Activated B cell treated with CpG ODN at 0.5 μM for 24 hours (primary cell): Measurements from ENCODE around the gene PTH2. TPM values are rescaled to one million over a fixed set of nuclear protein-coding genes. Genes with fewer than 3 reads are reported as not detected.

ENCODE experiments used
- ATAC-seq: fragments of 200-7000 bp; cut with Tn5 transposase; one replicate; pipeline ENCODE4 v1.10.0; 2021; ENCODE audit warnings: low read depth, mild to moderate bottlenecking, moderate library complexity
- CTCF ChIA-PET: fragments of 350-600 bp; sonication (Branson Sonifier 250); formaldehyde crosslinking; loops from one replicate; lab custom pipeline; 2021; ENCODE audit warnings: antibody characterized with exemption; lab: Charles Lee
- POLR2A ChIA-PET: fragments of 350-600 bp; sonication (Branson Sonifier 250); formaldehyde crosslinking; loops from one replicate; lab custom pipeline; 2021; ENCODE audit warnings: antibody characterized with exemption; lab: Charles Lee
- DNase-seq: peaks from one replicate; pipeline ENCODE4 v3.0.0; 2022
- H3K27ac Mint-ChIP-seq: one replicate; pipeline ENCODE4 v1.8.0; 2020; ENCODE audit warnings: mixed read lengths
- H3K27me3 Mint-ChIP-seq: one replicate; pipeline ENCODE4 v1.8.0; 2021; ENCODE audit warnings: mixed read lengths
- H3K36me3 Mint-ChIP-seq: one replicate; pipeline ENCODE4 v1.8.0; 2021; ENCODE audit warnings: low read depth, mixed read lengths
- H3K4me1 Mint-ChIP-seq: one replicate; pipeline ENCODE4 v1.8.0; 2021; ENCODE audit warnings: mixed read lengths
- H3K4me3 Mint-ChIP-seq: one replicate; pipeline ENCODE4 v1.8.0; 2020; ENCODE audit warnings: mild to moderate bottlenecking, mixed read lengths
- H3K9me3 Mint-ChIP-seq: one replicate; pipeline ENCODE4 v1.8.0; 2020; ENCODE audit warnings: mixed read lengths
- intact Hi-C: fragments of 100-400 bp; cut with micrococcal nuclease; formaldehyde crosslinking; loops from one replicate; pipeline ENCODE4 v1.15.1; 2024
- total RNA-seq: library from RNA; stranded (reverse); gene quantifications from 2 replicates; pipeline ENCODE4 v1.2.3, GENCODE V29; 2022
- TF ChIP-seq, protein P1 (sequence below): fragments of 200-600 bp; IDR thresholded peaks from one replicate; pipeline ENCODE4 v1.8.0; 2022; ENCODE audit warnings: antibody characterized with exemption, mild to moderate bottlenecking

The PTH2 gene
- total RNA-seq, 1 donor from 2014 or later = not detected

DNA sequence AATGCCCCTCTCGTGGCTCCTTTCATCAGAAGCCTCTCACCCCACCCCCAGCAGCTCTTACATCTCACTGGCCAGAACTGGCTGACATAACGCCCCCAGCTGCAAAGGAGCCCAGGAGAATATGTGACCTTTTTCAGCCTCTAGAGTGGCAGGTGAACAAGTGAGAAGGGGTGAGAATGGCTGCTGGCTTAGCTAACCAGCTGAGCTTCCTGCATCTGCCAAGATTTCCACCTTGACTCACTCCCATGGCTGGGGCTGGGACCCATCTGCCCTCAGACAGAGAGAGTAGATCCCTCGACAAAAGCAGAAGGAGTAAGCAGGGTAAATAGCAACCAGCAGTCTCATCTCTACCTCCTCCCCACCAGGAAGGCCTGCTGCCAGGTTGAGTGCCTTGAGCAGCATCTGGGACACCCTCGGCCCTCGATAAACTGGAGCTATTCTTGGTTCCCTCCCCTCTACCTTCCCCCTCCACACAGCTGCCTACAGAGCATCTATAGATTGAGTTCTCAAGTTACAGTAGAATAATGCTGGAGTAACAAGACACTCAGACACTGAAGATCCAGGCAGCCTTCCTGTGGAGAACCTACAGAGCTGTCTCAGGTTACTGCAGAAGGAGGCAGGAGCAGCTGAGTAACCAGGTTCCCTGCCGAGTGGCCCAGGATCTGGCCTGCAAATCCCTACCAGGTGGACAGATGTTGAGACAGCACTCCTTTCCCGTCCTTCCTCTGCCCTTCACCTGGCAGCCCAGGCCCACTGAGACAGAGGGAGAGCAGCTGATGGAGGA, 19.6 kb downstream of the PTH2 start:
- Mint-ChIP-seq H3K27me3 (no peaks in the 10 kb centered on the region), H3K27ac (peak overlapping the region; percentile 77), H3K36me3 (no peaks in the 10 kb centered on the region), H3K9me3 (no peaks in the 10 kb centered on the region), H3K4me3 (no peak overlapping the region), H3K4me1 (peaks cover 28% of the 10 kb centered on the region)
- intact Hi-C loops = loop anchor here (1.0 kb wide), 1 partner anchor 12 kb away; no protein-coding TSS in a partner anchor
- ChIA-PET CTCF (interaction anchor here (0.6 to 1.5 kb wide), 4 partner anchors 12 to 178 kb away, joined by 3 to 7 read pairs (median 3); no protein-coding TSS in a partner anchor), POLR2A (interaction anchor here (0.5 to 1.7 kb wide), 10 partner anchors 12 to 410 kb away, joined by 3 to 5 read pairs (median 3); partner anchors contain the start of genes ALDH16A1, CD37, PIH1D1 and RUVBL2)
- TF ChIP-seq, protein P1, sequence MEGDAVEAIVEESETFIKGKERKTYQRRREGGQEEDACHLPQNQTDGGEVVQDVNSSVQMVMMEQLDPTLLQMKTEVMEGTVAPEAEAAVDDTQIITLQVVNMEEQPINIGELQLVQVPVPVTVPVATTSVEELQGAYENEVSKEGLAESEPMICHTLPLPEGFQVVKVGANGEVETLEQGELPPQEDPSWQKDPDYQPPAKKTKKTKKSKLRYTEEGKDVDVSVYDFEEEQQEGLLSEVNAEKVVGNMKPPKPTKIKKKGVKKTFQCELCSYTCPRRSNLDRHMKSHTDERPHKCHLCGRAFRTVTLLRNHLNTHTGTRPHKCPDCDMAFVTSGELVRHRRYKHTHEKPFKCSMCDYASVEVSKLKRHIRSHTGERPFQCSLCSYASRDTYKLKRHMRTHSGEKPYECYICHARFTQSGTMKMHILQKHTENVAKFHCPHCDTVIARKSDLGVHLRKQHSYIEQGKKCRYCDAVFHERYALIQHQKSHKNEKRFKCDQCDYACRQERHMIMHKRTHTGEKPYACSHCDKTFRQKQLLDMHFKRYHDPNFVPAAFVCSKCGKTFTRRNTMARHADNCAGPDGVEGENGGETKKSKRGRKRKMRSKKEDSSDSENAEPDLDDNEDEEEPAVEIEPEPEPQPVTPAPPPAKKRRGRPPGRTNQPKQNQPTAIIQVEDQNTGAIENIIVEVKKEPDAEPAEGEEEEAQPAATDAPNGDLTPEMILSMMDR = no peak
- DNase-seq (no peak), ATAC-seq (peak; percentile 87)

DNA sequence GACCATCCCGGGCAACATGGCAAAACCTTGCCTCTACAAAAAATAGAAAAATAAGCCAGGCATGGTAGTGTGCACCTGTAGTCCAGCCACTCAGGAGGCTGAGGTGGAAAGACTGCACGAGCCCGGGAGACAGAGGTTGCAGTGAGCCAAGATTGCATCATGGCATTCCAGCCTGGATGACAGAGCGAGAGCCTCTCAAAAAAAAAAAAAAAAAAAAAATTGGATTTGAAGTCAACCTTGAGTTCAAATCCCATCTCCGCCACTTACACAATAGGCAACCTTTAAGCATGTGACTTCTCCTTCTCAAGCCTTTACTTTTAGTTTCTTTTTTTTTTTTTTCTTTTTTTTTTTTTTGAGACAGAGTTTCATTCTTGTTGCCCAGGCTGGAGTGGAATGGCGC, 23.2 kb downstream of the PTH2 start:
- peaks cover 14% of the 10 kb centered on the region for H3K4me1 Mint-ChIP-seq
- H3K27ac Mint-ChIP-seq = no peak overlapping the region
- no peak overlapping the region for H3K4me3 Mint-ChIP-seq
- no peak for ATAC-seq
- no peak for DNase-seq
- intact Hi-C loops = no loop called here
- ChIA-PET CTCF (no interaction called here), POLR2A (no interaction called here)
- H3K9me3 Mint-ChIP-seq = no peaks in the 10 kb centered on the region
- no peaks in the 10 kb centered on the region for H3K36me3 Mint-ChIP-seq
- TF ChIP-seq, protein P1 = no peak
- H3K27me3 Mint-ChIP-seq = no peaks in the 10 kb centered on the region

DNA sequence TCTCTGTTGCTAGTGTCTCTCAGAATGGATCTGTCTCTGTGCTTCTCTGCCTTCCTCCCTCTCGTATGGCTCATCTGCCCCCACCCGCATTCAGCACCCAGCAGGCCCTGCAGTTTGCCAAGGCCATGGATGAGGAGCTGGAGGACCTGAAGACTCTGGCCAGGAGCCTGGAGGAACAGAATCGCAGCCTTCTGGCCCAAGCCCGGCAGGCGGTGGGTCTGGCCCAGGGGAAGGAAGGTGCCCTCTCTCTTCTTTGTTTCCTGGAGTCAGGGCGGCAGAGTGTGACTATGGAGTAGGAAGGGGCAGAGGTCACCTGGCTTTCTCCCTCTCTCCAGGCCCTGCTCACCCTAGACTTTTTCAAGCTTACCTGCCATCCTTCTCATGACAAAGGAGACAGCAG, 24.3 kb downstream of the PTH2 start:
- no peak for ATAC-seq
- no peak overlapping the region for H3K4me3 Mint-ChIP-seq
- no peaks in the 10 kb centered on the region for H3K9me3 Mint-ChIP-seq
- no peak overlapping the region for H3K27ac Mint-ChIP-seq
- CTCF ChIA-PET = no interaction called here
- peaks cover 12% of the 10 kb centered on the region for H3K4me1 Mint-ChIP-seq
- no peaks in the 10 kb centered on the region for H3K27me3 Mint-ChIP-seq
- intact Hi-C loops = no loop called here
- POLR2A ChIA-PET = no interaction called here
- DNase-seq = no peak
- TF ChIP-seq, protein P1 = no peak
- H3K36me3 Mint-ChIP-seq = no peaks in the 10 kb centered on the region

DNA sequence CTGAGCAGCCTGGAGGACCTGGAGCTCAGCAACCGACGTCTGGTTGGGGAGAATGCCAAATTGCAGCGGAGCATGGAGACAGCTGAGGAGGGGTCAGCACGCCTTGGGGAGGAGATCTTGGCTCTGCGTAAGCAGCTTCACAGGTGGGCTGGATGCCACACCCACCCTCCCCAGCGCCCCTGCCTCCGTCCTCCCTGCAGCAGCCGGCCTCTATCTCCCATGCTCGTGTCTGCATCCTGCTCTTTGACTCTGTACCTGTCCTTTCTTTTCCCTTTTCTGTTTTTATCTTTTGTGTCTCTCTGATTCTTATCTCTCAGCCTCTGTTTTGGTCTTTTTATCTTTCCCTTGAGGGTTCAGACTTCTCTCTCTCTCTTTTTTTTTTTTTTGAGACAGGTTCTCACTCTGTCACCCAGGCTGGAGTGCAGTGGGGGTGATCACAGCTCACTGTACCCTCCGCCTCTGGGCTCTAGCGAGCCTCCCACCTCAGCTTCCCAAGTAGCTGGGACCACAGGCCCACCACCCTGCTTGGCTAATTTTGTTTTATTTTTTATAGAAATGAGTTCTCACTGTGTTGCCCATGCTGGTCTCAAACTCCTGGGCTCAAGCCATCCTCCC, 25.1 kb downstream of the PTH2 start:
- no peaks in the 10 kb centered on the region for H3K36me3 Mint-ChIP-seq
- H3K9me3 Mint-ChIP-seq = no peaks in the 10 kb centered on the region
- ChIA-PET CTCF (no interaction called here), POLR2A (no interaction called here)
- ATAC-seq (no peak), DNase-seq (no peak)
- intact Hi-C loops = no loop called here
- no peak overlapping the region for H3K27ac Mint-ChIP-seq
- peaks cover 4% of the 10 kb centered on the region for H3K4me1 Mint-ChIP-seq
- no peaks in the 10 kb centered on the region for H3K27me3 Mint-ChIP-seq
- TF ChIP-seq, protein P1 = no peak
- H3K4me3 Mint-ChIP-seq = no peak overlapping the region

DNA sequence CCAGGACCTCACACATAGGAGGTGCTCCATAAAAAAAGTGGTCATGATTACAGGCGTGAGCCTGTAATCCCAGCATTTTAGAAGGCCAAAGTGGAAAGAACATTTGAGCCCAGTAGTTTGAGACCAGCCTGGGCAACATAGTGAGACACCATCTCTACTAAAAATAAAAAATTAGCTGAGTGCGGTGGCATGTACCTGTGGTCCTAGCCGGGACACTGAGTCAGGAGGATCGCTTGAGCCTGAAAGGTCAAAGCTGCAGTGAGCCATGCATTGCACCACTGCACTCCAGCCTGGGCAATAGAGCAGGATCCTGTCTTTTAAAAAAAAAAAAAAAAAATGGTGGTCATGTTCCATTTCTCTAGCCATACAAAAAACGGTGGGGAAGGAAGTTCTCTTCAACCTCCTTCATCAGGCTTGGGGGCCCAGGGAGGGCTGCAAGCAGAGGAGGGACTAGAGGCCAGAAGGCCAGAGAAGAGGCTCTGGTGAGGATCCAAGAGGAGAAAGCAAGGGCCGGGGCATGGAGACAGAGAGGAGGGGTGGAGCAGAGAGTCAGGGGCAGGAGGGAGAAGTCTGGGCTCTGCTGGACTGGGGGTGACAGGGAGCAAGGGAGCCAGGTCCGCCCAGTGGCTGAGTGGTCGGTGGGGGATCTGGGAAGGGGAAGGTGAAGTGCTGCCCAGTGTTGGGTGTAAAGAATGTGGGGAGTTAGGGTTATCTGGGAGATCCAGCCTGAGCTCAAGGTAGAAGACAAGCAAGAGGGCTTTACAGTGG, 26.3 kb downstream of the PTH2 start:
- Mint-ChIP-seq H3K36me3 (no peaks in the 10 kb centered on the region), H3K4me1 (peaks cover 5% of the 10 kb centered on the region), H3K9me3 (no peaks in the 10 kb centered on the region), H3K4me3 (no peak overlapping the region), H3K27me3 (no peaks in the 10 kb centered on the region), H3K27ac (no peak overlapping the region)
- no peak for ATAC-seq
- TF ChIP-seq, protein P1 = no peak
- intact Hi-C loops = no loop called here
- DNase-seq = no peak
- POLR2A ChIA-PET = no interaction called here
- CTCF ChIA-PET = no interaction called here
